SU-DHL-6 (cell line): Measurements from ENCODE around the gene KRT38.
"Not testable (repeated sequence)": the region's sequence is repeated elsewhere in the genome, so short reads cannot be mapped to it uniquely, and the experiment has no call there.

Experiments used
- H2AFZ ChIP-seq: fragments of 200-600 bp; sonication (generic); 2 replicates; pipeline ENCODE4 v1.6.1; 2014; ENCODE audit warnings: low read depth, mild to moderate bottlenecking, moderate library complexity, mixed read lengths, antibody characterized with exemption, low read length; ENCODE audit not compliant: severe bottlenecking
- H3F3A ChIP-seq: fragments of 200-600 bp; shearing (Covaris generic); 2 replicates; pipeline ENCODE4 v1.6.0; 2016; ENCODE audit warnings: antibody characterized with exemption, mild to moderate bottlenecking; ENCODE audit not compliant: insufficient read depth
- H3K27ac ChIP-seq: fragments of 200-600 bp; sonication (generic); 2 replicates; pipeline ENCODE4 v1.5.1; 2016; ENCODE audit warnings: low read depth, mild to moderate bottlenecking, low read length, moderate library complexity, mixed read lengths
- H3K27me3 ChIP-seq: fragments of 200-600 bp; sonication (generic), shearing (Covaris generic); 2 replicates; pipeline ENCODE4 v1.6.0; 2014; ENCODE audit warnings: mild to moderate bottlenecking, low read length
- H3K36me3 ChIP-seq: fragments of 200-600 bp; sonication (generic); 2 replicates; pipeline ENCODE4 v1.6.1; 2014; ENCODE audit warnings: mild to moderate bottlenecking, low read length, mixed read lengths
- H3K4me2 ChIP-seq: fragments of 300-600, 200-600 bp; shearing (Covaris generic), sonication (generic); 2 replicates; pipeline ENCODE4 v1.6.0; 2014; ENCODE audit warnings: low read length, low read depth, mild to moderate bottlenecking; ENCODE audit not compliant: poor library complexity, severe bottlenecking
- H3K4me3 ChIP-seq: fragments of 200-600 bp; sonication (generic); 2 replicates; pipeline ENCODE4 v1.5.1; 2014; ENCODE audit warnings: antibody characterized with exemption, low read length, mild to moderate bottlenecking, mixed read lengths; ENCODE audit not compliant: insufficient read depth, poor library complexity, severe bottlenecking
- H3K79me2 ChIP-seq: fragments of 200-600 bp; sonication (generic); 2 replicates; pipeline ENCODE4 v1.6.1; 2014; ENCODE audit warnings: mild to moderate bottlenecking, low read length, moderate library complexity; ENCODE audit not compliant: insufficient read depth
- H3K9ac ChIP-seq: fragments of 200-600 bp; sonication (generic); 2 replicates; pipeline ENCODE4 v1.7.0; 2014; ENCODE audit warnings: mild to moderate bottlenecking, low read length
- H3K9me2 ChIP-seq: fragments of 200-600 bp; sonication (generic); replicated peaks from 2 replicates; pipeline ENCODE4 v1.6.1; 2014; ENCODE audit warnings: low read length; ENCODE audit not compliant: insufficient read depth
- H3K9me3 ChIP-seq: fragments of 200-600 bp; sonication (generic); 2 replicates; pipeline ENCODE4 v1.6.1; 2014; ENCODE audit warnings: low read length, mixed read lengths; ENCODE audit not compliant: insufficient read depth
- H4K20me1 ChIP-seq: fragments of 200-600 bp; sonication (generic); 2 replicates; pipeline ENCODE4 v1.6.1; 2014; ENCODE audit warnings: low read depth, mild to moderate bottlenecking, antibody characterized with exemption, low read length, moderate library complexity, mixed read lengths
- EZH2phosphoT487 ChIP-seq: fragments of 200-600 bp; sonication (generic), shearing (Covaris generic); conservative IDR thresholded peaks from 2 replicates; pipeline ENCODE4 v1.6.1; 2018; ENCODE audit warnings: mild to moderate bottlenecking, antibody characterized with exemption, low read length, moderate library complexity, mixed read lengths
- TF ChIP-seq, protein P1 (sequence below): fragments of 200-600 bp; sonication (generic); IDR thresholded peaks from one replicate; pipeline ENCODE4 v1.5.1; 2017; ENCODE audit warnings: antibody characterized with exemption, mild to moderate bottlenecking, low read length, moderate library complexity; ENCODE audit not compliant: insufficient read depth, poor library complexity, severe bottlenecking

The KRT38 gene

DNA sequence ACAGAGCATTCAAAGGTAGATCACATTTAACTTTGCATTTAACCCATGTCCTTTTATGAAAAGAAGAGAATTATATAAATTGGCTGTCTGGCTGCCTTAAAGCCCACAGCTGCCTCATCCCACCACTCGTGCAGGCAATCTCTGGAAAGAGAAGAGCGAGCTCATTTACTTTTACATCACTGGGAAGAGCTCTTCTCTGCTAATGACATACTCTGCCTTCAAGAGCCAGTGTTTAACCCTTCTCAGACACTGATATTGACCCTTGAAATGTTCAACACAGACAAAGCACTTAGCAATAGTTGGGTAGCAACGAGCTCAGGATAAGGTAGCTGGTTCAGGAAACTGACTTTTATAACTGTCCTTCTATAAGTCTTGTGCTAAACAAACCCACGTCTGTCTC lies 6.8 kb downstream of the KRT38 start:
- H2AFZ ChIP-seq = no peak overlapping the region
- H3K27me3 ChIP-seq = no peaks in the 10 kb centered on the region
- no peak overlapping the region for H3K4me3 ChIP-seq
- H3K9me2 ChIP-seq = no peaks in the 10 kb centered on the region
- H3K9me3 ChIP-seq = no peaks in the 10 kb centered on the region
- no peak overlapping the region for H3K9ac ChIP-seq
- H4K20me1 ChIP-seq = no peaks in the 10 kb centered on the region
- no peaks in the 10 kb centered on the region for H3K79me2 ChIP-seq
- no peaks in the 10 kb centered on the region for H3K36me3 ChIP-seq
- H3K4me2 ChIP-seq = no peak overlapping the region
- no peak overlapping the region for H3K27ac ChIP-seq
- TF ChIP-seq, protein P1, sequence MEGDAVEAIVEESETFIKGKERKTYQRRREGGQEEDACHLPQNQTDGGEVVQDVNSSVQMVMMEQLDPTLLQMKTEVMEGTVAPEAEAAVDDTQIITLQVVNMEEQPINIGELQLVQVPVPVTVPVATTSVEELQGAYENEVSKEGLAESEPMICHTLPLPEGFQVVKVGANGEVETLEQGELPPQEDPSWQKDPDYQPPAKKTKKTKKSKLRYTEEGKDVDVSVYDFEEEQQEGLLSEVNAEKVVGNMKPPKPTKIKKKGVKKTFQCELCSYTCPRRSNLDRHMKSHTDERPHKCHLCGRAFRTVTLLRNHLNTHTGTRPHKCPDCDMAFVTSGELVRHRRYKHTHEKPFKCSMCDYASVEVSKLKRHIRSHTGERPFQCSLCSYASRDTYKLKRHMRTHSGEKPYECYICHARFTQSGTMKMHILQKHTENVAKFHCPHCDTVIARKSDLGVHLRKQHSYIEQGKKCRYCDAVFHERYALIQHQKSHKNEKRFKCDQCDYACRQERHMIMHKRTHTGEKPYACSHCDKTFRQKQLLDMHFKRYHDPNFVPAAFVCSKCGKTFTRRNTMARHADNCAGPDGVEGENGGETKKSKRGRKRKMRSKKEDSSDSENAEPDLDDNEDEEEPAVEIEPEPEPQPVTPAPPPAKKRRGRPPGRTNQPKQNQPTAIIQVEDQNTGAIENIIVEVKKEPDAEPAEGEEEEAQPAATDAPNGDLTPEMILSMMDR = no peak
- no peak for TF ChIP-seq EZH2phosphoT487
- H3F3A ChIP-seq = no peaks in the 10 kb centered on the region

DNA sequence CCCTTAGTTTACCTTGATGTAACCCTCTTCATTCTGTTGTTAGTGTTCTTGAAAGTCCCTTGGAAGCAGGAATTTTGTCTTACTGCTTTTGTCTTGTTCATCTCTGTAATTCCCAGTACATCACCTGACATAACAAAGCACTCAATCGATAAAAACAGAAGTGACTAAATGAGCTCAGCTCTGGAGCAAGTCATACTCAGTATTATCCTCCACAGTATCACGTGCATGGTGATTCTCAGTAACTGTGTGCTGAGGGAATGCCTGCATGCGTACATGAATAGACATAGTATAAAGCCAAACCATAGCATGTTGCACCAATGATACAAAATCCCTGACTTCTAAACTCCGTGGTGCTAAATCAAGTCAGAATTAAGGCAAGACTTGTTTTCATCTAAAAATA lies 7.2 kb downstream of the KRT38 start:
- no peaks in the 10 kb centered on the region for H3K79me2 ChIP-seq
- no peak overlapping the region for H2AFZ ChIP-seq
- no peaks in the 10 kb centered on the region for H3K9me3 ChIP-seq
- TF ChIP-seq, protein P1 = no peak
- TF ChIP-seq EZH2phosphoT487 = no peak
- no peaks in the 10 kb centered on the region for H3K9me2 ChIP-seq
- no peak overlapping the region for H3K9ac ChIP-seq
- H3K27me3 ChIP-seq = no peaks in the 10 kb centered on the region
- no peak overlapping the region for H3K4me2 ChIP-seq
- no peaks in the 10 kb centered on the region for H3F3A ChIP-seq
- no peaks in the 10 kb centered on the region for H3K36me3 ChIP-seq
- no peak overlapping the region for H3K4me3 ChIP-seq
- H4K20me1 ChIP-seq = no peaks in the 10 kb centered on the region
- H3K27ac ChIP-seq = no peak overlapping the region

DNA sequence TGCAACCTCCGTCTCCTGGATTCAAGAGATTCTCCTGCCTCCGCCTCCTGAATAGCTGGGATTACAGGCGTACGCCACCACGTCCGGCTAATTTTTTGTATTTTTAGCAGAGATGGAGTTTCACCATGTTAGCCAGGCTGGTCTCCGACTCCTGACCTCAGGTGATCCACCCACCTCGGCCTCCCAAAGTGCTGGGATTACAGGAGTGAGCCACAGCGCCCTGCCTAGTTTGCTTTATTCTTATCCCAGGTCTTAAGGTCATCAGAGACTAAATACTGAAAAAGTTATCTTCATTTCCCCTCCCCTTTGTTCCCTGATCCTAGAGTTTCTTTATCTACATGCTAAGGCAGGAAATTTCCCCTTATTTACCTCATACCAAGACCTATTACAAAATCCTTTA lies 10.4 kb downstream of the KRT38 start:
- not testable (repeated sequence) for H3K4me2 ChIP-seq, H3K9me3 ChIP-seq, H3K36me3 ChIP-seq, H2AFZ ChIP-seq, H3K4me3 ChIP-seq, H3K79me2 ChIP-seq, H3K9ac ChIP-seq, H3K27me3 ChIP-seq, H4K20me1 ChIP-seq, H3K9me2 ChIP-seq, H3F3A ChIP-seq, H3K27ac ChIP-seq

DNA sequence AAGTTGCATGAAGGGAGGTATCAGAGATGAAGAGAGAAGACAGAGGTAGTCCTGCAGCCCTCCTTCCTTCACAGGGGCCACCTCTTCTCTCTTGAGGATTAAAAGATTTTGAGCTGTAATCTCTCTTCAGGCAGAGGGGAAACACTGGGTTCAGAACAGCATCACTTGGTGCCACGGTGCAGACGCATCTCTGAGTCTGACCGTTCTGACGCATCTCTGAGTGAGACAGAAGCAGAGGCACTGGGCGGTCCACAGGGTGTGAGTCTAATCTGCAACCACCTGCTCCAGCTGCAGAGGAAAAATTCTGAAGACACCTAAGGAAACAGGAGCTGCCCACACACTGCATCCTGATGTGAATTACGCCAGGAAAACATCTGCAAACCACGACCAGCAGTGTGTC lies 11.1 kb downstream of the KRT38 start:
- H4K20me1 ChIP-seq = no peaks in the 10 kb centered on the region
- no peak overlapping the region for H3K4me2 ChIP-seq
- no peak overlapping the region for H2AFZ ChIP-seq
- H3K4me3 ChIP-seq = no peak overlapping the region
- no peaks in the 10 kb centered on the region for H3K9me2 ChIP-seq
- TF ChIP-seq, protein P1 = no peak
- TF ChIP-seq EZH2phosphoT487 = no peak
- no peaks in the 10 kb centered on the region for H3K9me3 ChIP-seq
- no peak overlapping the region for H3K9ac ChIP-seq
- H3K36me3 ChIP-seq = no peaks in the 10 kb centered on the region
- H3K27me3 ChIP-seq = no peaks in the 10 kb centered on the region
- H3F3A ChIP-seq = no peaks in the 10 kb centered on the region
- H3K27ac ChIP-seq = no peak overlapping the region
- no peaks in the 10 kb centered on the region for H3K79me2 ChIP-seq
